Astrocyte (in vitro differentiated cells and primary cell): ENCODE measurements around the gene DHX29.

Experiments used
- CTCF ChIP-seq: IDR thresholded peaks from 2 replicates; pipeline ENCODE4 v1.5.1; 2011; ENCODE audit warnings: low read depth, mild to moderate bottlenecking, inconsistent platforms, low read length, moderate library complexity; ENCODE audit not compliant: insufficient read depth
- EZH2 ChIP-seq: IDR thresholded peaks from 2 replicates; pipeline ENCODE4 v1.6.1; 2012; ENCODE audit warnings: mild to moderate bottlenecking, low read length, inconsistent platforms; ENCODE audit not compliant: insufficient read depth

GRCh38 chr5:55290991-55291390, 16.5 kb downstream of the DHX29 start:
- TF ChIP-seq CTCF (no peak), EZH2 (no peak)
